Osteocyte (in vitro differentiated cells): ENCODE measurements around the gene CCNB1IP1. TPM values are rescaled to one million over a fixed set of nuclear protein-coding genes. Genes with fewer than 3 reads are reported as not detected.

Experiments used
- DNase-seq: peaks from one replicate; pipeline ENCODE4 v3.0.0; 2021; ENCODE audit warnings: mixed read lengths; ENCODE audit not compliant: unreplicated experiment; ENCODE audit errors: extremely low spot score
- H3K27ac Mint-ChIP-seq: one replicate; pipeline ENCODE4 v1.8.0; 2021; ENCODE audit warnings: mild to moderate bottlenecking, mixed read lengths; ENCODE audit not compliant: unreplicated experiment
- H3K27me3 Mint-ChIP-seq: one replicate; pipeline ENCODE4 v1.8.0; 2021; ENCODE audit warnings: mixed read lengths; ENCODE audit not compliant: unreplicated experiment
- H3K36me3 Mint-ChIP-seq: one replicate; pipeline ENCODE4 v1.8.0; 2021; ENCODE audit warnings: mixed read lengths; ENCODE audit not compliant: unreplicated experiment
- H3K4me1 Mint-ChIP-seq: one replicate; pipeline ENCODE4 v1.8.0; 2021; ENCODE audit warnings: mixed read lengths; ENCODE audit not compliant: unreplicated experiment
- H3K4me3 Mint-ChIP-seq: one replicate; pipeline ENCODE4 v1.8.0; 2021; ENCODE audit warnings: mild to moderate bottlenecking, moderate library complexity, mixed read lengths; ENCODE audit not compliant: unreplicated experiment
- H3K9me3 Mint-ChIP-seq: one replicate; pipeline ENCODE4 v1.8.0; 2021; ENCODE audit warnings: mixed read lengths; ENCODE audit not compliant: unreplicated experiment
- CTCF ChIP-seq: fragments of 200-600 bp; sonication (generic); IDR thresholded peaks from 2 replicates; pipeline ENCODE4 v1.5.0; 2021; ENCODE audit warnings: antibody characterized with exemption, mild to moderate bottlenecking, moderate library complexity
- total RNA-seq: library from RNA; stranded (reverse); gene quantifications from 2 replicates; pipeline ENCODE4 v1.2.1, GENCODE V29; 2021

CCNB1IP1 gene
- total RNA-seq, 1 donor from 2014 or later = 49.6 TPM

DNA sequence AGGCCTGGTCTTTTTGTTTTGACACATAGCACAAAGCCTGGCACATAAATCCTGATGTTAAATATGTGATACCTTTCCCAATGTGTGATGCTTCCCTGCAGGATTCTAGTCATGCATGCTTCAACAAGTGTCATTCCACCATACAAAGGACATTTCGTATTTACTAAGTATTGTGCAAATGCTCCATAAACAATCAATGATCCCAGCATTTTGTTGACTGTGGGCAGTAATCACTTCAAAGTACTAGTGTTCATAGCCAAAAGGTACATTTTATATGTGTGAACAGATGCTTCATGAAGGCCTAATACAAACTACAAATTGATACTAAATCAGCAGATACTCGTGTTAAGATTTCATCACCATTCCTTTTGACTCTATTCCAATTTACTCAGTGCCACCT lies 4.4 kb downstream of the CCNB1IP1 start:
- TF ChIP-seq CTCF = no peak
- DNase-seq = no peak
- Mint-ChIP-seq H3K4me3 (no peak overlapping the region), H3K4me1 (peaks cover 31% of the 10 kb centered on the region), H3K27me3 (no peaks in the 10 kb centered on the region), H3K36me3 (peaks cover 10% of the 10 kb centered on the region), H3K9me3 (no peaks in the 10 kb centered on the region), H3K27ac (peak overlapping the region; percentile 27)

- H3K27ac Mint-ChIP-seq = peak overlapping the region; percentile 74
- H3K9me3 Mint-ChIP-seq = no peaks in the 10 kb centered on the region
- H3K4me1 Mint-ChIP-seq = peaks cover 27% of the 10 kb centered on the region
- no peak for DNase-seq
- peak; percentile 77 for TF ChIP-seq CTCF
- H3K36me3 Mint-ChIP-seq = peaks cover 13% of the 10 kb centered on the region
- no peak overlapping the region for H3K4me3 Mint-ChIP-seq
- no peaks in the 10 kb centered on the region for H3K27me3 Mint-ChIP-seq
Observed at GRCh38 chr14:20327005-20327869, 5.8 kb downstream of the CCNB1IP1 start.

- Mint-ChIP-seq H3K4me1 (no peaks in the 10 kb centered on the region), H3K4me3 (no peak overlapping the region), H3K27me3 (no peaks in the 10 kb centered on the region), H3K36me3 (peaks cover 37% of the 10 kb centered on the region), H3K9me3 (no peaks in the 10 kb centered on the region), H3K27ac (no peak overlapping the region)
- no peak for TF ChIP-seq CTCF
- no peak for DNase-seq
Observed at GRCh38 chr14:20317720-20318119, 15.4 kb downstream of the CCNB1IP1 start.

GRCh38 chr14:20314026-20314425 lies 19.1 kb downstream of the CCNB1IP1 start:
- H3K4me1 Mint-ChIP-seq = no peaks in the 10 kb centered on the region
- peaks cover 31% of the 10 kb centered on the region for H3K36me3 Mint-ChIP-seq
- H3K27me3 Mint-ChIP-seq = no peaks in the 10 kb centered on the region
- no peak overlapping the region for H3K27ac Mint-ChIP-seq
- H3K9me3 Mint-ChIP-seq = no peaks in the 10 kb centered on the region
- DNase-seq = no peak
- H3K4me3 Mint-ChIP-seq = no peak overlapping the region
- TF ChIP-seq CTCF = no peak

DNA sequence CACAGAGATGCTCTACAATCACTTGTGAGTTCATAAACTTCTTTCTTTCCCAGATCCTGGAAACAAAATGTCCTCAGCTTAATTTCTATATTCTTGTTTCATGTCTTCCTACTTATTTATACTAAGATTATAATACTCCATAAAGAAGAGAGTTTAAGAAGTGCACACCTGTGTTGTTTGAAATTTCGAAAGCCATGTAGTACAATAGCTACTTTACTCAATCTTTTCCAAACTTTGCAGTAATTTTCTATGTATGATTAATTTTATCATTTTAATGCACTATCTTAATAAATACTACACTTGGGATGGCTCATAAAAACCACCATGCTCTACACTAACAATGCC lies 27.0 kb downstream of the CCNB1IP1 start:
- peak overlapping the region; percentile 86 for H3K4me3 Mint-ChIP-seq
- peak overlapping the region; percentile 88 for H3K27ac Mint-ChIP-seq
- H3K9me3 Mint-ChIP-seq = no peaks in the 10 kb centered on the region

More for the DNA sequence above, 27.0 kb downstream of the CCNB1IP1 start:
- peaks cover 30% of the 10 kb centered on the region for H3K4me1 Mint-ChIP-seq
- DNase-seq = no peak
- peaks cover 6% of the 10 kb centered on the region for H3K36me3 Mint-ChIP-seq
- no peak for TF ChIP-seq CTCF
- H3K27me3 Mint-ChIP-seq = no peaks in the 10 kb centered on the region
